Gastrocnemius medialis (tissue), 4 donors: ENCODE results near the gene TRIO. TPM values are rescaled to one million over a fixed set of nuclear protein-coding genes. Genes with fewer than 3 reads are reported as not detected.

Source experiments
- ATAC-seq, 2 donors: fragments of 150-250 bp; one replicate each; pipeline ENCODE4 v1.9.1; 2016
- DNase-seq, 2 donors: peaks; one replicate each; pipeline ENCODE4 v3.0.0-alpha.2; 2019
- H3K27ac ChIP-seq, 4 donors: fragments of 200-600 bp; sonication (generic); 1 replicate in 1 of 4; 2 replicates in 3 of 4; pipeline ENCODE4 v1.5.1; 2016 to 2018; ENCODE audit warnings: mild to moderate bottlenecking in 2 of 4, moderate library complexity in 1 of 4
- H3K27me3 ChIP-seq, 3 donors: fragments of 200-600 bp; sonication (generic) in 2 of 3; 1 replicate in 1 of 3; 2 replicates in 2 of 3; pipeline versions ENCODE4 v1.5.1 to v1.6.0; 2016 to 2019; ENCODE audit warnings: mild to moderate bottlenecking in 1 of 3, moderate library complexity in 1 of 3
- H3K36me3 ChIP-seq, 2 donors: fragments of 200-600 bp; sonication (generic) in 1 of 2; one replicate each; pipeline ENCODE4 v1.5.1; 2017 to 2018
- H3K4me1 ChIP-seq, 2 donors: fragments of 200-600 bp; sonication (generic) in 1 of 2; one replicate each; pipeline ENCODE4 v1.5.1; 2016 to 2017; ENCODE audit warnings: mild to moderate bottlenecking in 2 of 2
- H3K4me3 ChIP-seq, 4 donors: fragments of 200-600 bp; sonication (generic) in 3 of 4; 1 replicate in 1 of 4; 2 replicates in 3 of 4; pipeline ENCODE4 v1.5.1; 2016 to 2019; ENCODE audit warnings: mild to moderate bottlenecking in 2 of 4
- H3K9me3 ChIP-seq, 3 donors: fragments of 200-600 bp; sonication (generic) in 2 of 3; 1 replicate in 1 of 3; 2 replicates in 2 of 3; pipeline ENCODE4 v1.5.1; 2016 to 2019
- POLR2A ChIP-seq, 2 donors: fragments of 450-650 bp; IDR thresholded peaks; one replicate each; pipeline ENCODE4 v1.6.1; 2017; ENCODE audit warnings: antibody characterized with exemption in 2 of 2, mild to moderate bottlenecking in 2 of 2, moderate library complexity in 2 of 2
- in situ Hi-C, 4 donors: fragments of 200-750 bp; cut with MboI; loops; one replicate each; pipeline versions ENCODE4 v1.15.0 to v1.8.0; 2017; ENCODE audit warnings: low sequenced_read_pairs in 4 of 4
- intact Hi-C: fragments of 100-400 bp; cut with DNase I; formaldehyde crosslinking; loops from one replicate; pipeline ENCODE4 v1.15.1; 2023; ENCODE audit warnings: low total_unique reads
- total RNA-seq, 4 donors: library from RNA; depleted of rRNA; stranded (reverse); fragments of >200 nt; gene quantifications; one replicate each; pipeline versions ENCODE4 v1.1.0 to v1.2.3, GENCODE V29; 2016
- TF ChIP-seq, protein P1 (sequence below), 5 experiments: fragments of 450-650 bp in 3 of 5; fragments of 200-600 bp in 2 of 5; sonication (generic) in 2 of 5; IDR thresholded peaks in 4 of 5; conservative IDR thresholded peaks in 1 of 5; 1 replicate in 4 of 5; 2 replicates in 1 of 5; pipeline ENCODE4 v1.5.1; 2016 to 2019; ENCODE audit warnings: antibody characterized with exemption in 5 of 5, mild to moderate bottlenecking in 3 of 5, moderate library complexity in 3 of 5

Gene TRIO
- total RNA-seq, 4 donors from 2014 or later, result 31.5 to 57.5 (median 50.4) TPM

DNA sequence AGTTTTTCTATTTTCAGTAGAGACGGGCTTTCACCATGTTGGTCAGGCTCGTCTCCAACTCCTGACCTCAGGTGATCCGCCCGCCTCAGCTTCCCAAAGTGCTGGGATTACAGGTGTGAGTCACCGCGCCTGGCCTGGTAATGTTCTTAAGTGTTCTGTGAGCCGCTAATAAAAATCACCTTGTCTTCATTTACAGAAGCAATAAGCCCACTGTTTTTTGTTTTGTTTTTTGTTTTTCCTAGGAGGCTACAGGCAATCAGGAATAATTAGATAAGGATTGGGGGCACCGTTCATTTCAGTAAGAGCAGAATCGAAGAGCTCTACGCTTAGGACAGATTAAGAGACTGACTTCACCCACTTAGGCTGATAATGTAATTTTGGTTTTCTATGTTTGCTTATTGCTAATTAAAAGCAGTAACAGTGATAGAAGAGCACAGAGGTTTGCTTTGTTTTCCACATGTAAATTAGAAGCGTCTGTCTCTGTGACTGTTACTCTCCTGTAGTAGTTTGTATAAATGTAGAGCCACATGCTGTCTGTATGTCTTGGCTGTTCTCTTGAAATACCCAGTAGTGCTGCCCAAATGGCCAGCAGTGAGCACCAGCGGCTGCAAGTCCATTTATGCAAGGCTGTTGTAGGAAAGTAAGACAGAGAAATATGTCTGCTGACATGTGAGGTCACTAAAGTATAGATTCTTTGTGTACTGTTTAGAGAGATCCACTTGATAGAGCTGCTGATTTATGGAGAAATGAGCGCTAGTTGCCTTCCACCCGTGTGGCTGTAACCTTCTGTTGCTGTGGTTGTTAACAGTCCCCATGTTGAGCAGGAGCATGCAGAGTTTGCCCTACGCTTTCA is 30.5 kb downstream of the TRIO start:
- Histone ChIP-seq H3K36me3 (no peaks in the 10 kb centered on the region), H3K27ac (no peak overlapping the region), H3K9me3 (no peaks in the 10 kb centered on the region), H3K4me1 (peaks cover 44 to 56% of the 10 kb centered on the region in 2 donors), H3K27me3 (no peaks in the 10 kb centered on the region), H3K4me3 (no peak overlapping the region)
- intact Hi-C loops, result no loop called here
- DNase-seq (no peak), ATAC-seq (no peak)
- in situ Hi-C loops, result no loop called here
- TF ChIP-seq, protein P1, sequence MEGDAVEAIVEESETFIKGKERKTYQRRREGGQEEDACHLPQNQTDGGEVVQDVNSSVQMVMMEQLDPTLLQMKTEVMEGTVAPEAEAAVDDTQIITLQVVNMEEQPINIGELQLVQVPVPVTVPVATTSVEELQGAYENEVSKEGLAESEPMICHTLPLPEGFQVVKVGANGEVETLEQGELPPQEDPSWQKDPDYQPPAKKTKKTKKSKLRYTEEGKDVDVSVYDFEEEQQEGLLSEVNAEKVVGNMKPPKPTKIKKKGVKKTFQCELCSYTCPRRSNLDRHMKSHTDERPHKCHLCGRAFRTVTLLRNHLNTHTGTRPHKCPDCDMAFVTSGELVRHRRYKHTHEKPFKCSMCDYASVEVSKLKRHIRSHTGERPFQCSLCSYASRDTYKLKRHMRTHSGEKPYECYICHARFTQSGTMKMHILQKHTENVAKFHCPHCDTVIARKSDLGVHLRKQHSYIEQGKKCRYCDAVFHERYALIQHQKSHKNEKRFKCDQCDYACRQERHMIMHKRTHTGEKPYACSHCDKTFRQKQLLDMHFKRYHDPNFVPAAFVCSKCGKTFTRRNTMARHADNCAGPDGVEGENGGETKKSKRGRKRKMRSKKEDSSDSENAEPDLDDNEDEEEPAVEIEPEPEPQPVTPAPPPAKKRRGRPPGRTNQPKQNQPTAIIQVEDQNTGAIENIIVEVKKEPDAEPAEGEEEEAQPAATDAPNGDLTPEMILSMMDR (IDR thresholded peaks at IDR 0.05 in 4 of 5, conservative IDR thresholded peaks at IDR 0.05 in 1 of 5), result no peak
- TF ChIP-seq POLR2A (IDR thresholded peaks at IDR 0.05), result no peak

DNA sequence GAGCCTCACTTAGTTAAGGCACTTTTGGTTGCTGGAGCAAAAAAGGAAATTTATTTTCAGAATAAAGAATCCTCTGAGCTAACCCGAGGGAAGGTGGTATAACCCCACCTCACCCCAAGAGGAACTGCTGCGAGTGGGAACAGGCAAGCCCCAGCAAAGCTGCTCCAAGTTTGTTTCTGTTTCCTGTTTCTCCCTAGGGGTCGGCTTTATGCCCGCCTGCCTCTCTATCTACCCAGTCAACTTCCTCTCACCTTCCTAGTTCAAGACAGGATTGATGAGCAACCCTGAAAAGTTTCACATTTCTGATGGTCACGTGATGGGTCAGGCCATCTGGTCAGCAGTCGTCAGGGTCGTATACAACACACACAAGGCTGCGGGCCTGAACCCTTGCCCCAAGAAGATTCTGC is 31.1 kb downstream of the TRIO start:
- no peaks in the 10 kb centered on the region for H3K36me3 ChIP-seq
- intact Hi-C loops, result no loop called here
- no peak overlapping the region for H3K4me3 ChIP-seq
- TF ChIP-seq, protein P1 (IDR thresholded peaks at IDR 0.05 in 4 of 5, conservative IDR thresholded peaks at IDR 0.05 in 1 of 5), result no peak
- no peak for TF ChIP-seq POLR2A (IDR thresholded peaks at IDR 0.05)
- no peaks in the 10 kb centered on the region for H3K27me3 ChIP-seq
- ATAC-seq (no peak), DNase-seq (no peak)
- peaks cover 42 to 56% of the 10 kb centered on the region in 2 donors for H3K4me1 ChIP-seq
- in situ Hi-C loops, result no loop called here
- H3K27ac ChIP-seq, result no peak overlapping the region
- no peaks in the 10 kb centered on the region for H3K9me3 ChIP-seq

DNA sequence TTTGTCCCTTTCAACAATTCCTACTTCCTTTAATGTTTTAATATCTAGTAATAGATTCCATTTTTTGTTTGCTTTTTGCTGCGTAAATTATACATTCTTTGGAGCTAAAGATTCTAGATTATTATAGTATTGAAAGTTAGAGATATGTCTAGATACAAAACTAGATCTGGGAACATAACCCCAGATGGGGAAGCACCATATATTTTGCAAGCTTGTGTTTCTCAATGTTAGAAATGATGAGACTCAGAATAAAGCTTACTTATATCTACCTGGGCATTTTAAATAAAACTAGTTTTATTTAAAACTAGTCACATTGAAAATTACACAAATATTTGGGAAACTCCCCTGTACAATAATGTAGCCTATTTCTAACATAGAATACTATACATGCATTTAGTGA is 32.2 kb downstream of the TRIO start:
- ATAC-seq, result no peak
- H3K36me3 ChIP-seq, result no peaks in the 10 kb centered on the region
- TF ChIP-seq, protein P1 (IDR thresholded peaks at IDR 0.05 in 4 of 5, conservative IDR thresholded peaks at IDR 0.05 in 1 of 5), result no peak
- intact Hi-C loops (no loop called here), in situ Hi-C loops (no loop called here)
- H3K27me3 ChIP-seq, result no peaks in the 10 kb centered on the region
- DNase-seq, result no peak
- H3K27ac ChIP-seq, result no peak overlapping the region
- H3K9me3 ChIP-seq, result no peaks in the 10 kb centered on the region
- H3K4me3 ChIP-seq, result no peak overlapping the region
- H3K4me1 ChIP-seq, result peaks cover 41 to 47% of the 10 kb centered on the region in 2 donors

DNA sequence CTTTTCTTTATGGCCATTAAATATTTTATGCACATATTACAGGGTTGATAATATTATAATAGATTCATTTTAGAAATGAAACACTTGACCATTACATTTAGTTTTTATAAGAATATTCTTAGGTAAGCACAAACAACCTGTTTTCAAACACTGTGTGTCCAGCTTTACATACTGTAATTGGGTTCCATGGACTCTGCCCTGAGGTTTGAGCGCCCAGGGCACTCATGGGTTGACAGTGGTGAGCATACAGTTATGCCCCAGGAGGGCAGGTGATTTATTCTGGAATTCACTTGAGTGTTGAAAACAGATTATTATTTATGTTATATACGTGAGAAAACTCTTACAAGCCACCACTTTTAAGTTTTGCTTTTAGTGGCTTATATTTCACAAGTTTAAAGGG is 33.7 kb downstream of the TRIO start:
- no peaks in the 10 kb centered on the region for H3K36me3 ChIP-seq
- ATAC-seq (no peak), DNase-seq (no peak)
- TF ChIP-seq, protein P1 (IDR thresholded peaks at IDR 0.05 in 4 of 5, conservative IDR thresholded peaks at IDR 0.05 in 1 of 5), result no peak
- no peak for TF ChIP-seq POLR2A (IDR thresholded peaks at IDR 0.05)
- H3K4me3 ChIP-seq, result no peak overlapping the region
- H3K4me1 ChIP-seq, result peaks cover 38 to 40% of the 10 kb centered on the region in 2 donors
- H3K9me3 ChIP-seq, result no peaks in the 10 kb centered on the region
- no peak overlapping the region for H3K27ac ChIP-seq
- in situ Hi-C loops, result no loop called here
- no peaks in the 10 kb centered on the region for H3K27me3 ChIP-seq
- intact Hi-C loops, result no loop called here
